Measurements from ENCODE around the gene ARHGDIG.

The ARHGDIG gene

DNA sequence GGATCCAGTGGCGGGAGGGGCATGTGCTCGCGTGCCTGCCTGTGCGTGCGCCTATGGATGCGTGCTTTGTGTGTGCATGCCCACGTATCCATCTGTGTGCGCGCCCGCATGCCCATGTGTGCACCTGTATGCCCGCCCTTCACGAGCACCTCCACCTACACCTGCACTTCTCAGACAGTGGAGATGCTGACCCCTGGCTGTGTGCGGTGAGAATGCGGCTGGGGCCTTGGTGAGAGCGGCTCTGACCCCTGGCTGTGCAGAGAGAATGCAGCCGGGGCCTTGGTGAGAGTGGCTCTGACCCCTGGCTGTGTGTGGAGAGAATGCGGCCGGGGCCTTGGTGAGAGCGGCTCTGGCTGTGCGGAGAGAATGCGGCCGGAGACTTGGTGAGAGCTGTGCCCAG, 38.2 kb downstream of the ARHGDIG start:
- no peak for TF ChIP-seq CREB1 (IDR thresholded peaks at IDR 0.05; ENCODE audit: low read depth)
- TF ChIP-seq RAD21 (IDR thresholded peaks at IDR 0.05; ENCODE audit: low read depth), result peak; percentile 32; the same call in 1 of the 2 replicates

DNA sequence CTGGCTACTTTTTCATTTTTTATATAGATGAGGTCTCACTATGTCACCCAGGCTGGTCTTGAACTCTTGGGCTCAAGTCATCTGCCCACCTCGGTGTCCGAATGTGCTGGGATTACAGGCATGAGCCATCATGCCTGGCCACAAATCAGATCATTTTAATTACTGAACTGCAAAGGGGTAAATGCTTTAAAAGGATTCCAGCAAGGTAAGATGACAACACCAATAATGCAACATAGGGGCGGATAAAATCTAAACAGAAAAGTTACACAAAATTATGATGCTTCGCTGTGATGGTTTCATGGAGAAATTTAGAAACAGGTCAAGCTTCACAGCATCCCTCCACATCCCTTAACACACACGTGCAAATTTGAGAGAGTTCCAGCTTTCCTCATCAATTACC, 39.8 kb downstream of the ARHGDIG start:
- TF ChIP-seq TAF1 (IDR thresholded peaks at IDR 0.05; ENCODE audit: low read depth) (no peak), EP300 (IDR thresholded peaks at IDR 0.05; ENCODE audit: borderline replicate concordance) (no peak), CREB1 (IDR thresholded peaks at IDR 0.05; ENCODE audit: low read depth) (no peak), TEAD4 (IDR thresholded peaks at IDR 0.05) (no peak), TCF12 (IDR thresholded peaks at IDR 0.05; ENCODE audit: low read depth) (no peak), NFIC (IDR thresholded peaks at IDR 0.05) (no peak), ZBTB7A (IDR thresholded peaks at IDR 0.05; ENCODE audit: low read depth) (no peak), FOXM1 (IDR thresholded peaks at IDR 0.05; ENCODE audit: borderline replicate concordance, low read depth) (no peak), CEBPB (IDR thresholded peaks at IDR 0.05) (no peak)
- TF ChIP-seq, protein P1, sequence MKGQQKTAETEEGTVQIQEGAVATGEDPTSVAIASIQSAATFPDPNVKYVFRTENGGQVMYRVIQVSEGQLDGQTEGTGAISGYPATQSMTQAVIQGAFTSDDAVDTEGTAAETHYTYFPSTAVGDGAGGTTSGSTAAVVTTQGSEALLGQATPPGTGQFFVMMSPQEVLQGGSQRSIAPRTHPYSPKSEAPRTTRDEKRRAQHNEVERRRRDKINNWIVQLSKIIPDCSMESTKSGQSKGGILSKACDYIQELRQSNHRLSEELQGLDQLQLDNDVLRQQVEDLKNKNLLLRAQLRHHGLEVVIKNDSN (IDR thresholded peaks at IDR 0.05), result no peak
- TF ChIP-seq, protein P2, sequence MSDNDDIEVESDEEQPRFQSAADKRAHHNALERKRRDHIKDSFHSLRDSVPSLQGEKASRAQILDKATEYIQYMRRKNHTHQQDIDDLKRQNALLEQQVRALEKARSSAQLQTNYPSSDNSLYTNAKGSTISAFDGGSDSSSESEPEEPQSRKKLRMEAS (IDR thresholded peaks at IDR 0.05), result no peak

DNA sequence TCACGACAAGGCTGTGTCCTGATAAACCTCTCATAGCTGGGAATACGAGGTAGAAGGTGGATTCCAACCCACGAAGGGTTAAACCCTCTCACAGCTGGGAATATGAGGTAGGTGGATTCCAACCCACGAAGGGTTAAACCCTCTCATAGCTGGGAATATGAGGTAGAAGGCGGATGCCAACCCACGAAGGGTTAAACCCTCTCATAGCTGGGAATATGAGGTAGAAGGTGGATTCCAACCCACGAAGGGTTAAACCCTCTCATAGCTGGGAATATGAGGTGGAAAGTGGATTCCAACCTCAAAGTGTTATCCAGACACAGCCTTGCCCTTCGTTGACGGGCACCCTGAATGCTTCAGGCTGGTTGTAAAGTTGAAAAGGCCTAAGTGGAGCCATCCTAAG, 41.1 kb downstream of the ARHGDIG start:
- TF ChIP-seq RAD21 (IDR thresholded peaks at IDR 0.05; ENCODE audit: low read depth), result no peak
- TF ChIP-seq, protein P3, sequence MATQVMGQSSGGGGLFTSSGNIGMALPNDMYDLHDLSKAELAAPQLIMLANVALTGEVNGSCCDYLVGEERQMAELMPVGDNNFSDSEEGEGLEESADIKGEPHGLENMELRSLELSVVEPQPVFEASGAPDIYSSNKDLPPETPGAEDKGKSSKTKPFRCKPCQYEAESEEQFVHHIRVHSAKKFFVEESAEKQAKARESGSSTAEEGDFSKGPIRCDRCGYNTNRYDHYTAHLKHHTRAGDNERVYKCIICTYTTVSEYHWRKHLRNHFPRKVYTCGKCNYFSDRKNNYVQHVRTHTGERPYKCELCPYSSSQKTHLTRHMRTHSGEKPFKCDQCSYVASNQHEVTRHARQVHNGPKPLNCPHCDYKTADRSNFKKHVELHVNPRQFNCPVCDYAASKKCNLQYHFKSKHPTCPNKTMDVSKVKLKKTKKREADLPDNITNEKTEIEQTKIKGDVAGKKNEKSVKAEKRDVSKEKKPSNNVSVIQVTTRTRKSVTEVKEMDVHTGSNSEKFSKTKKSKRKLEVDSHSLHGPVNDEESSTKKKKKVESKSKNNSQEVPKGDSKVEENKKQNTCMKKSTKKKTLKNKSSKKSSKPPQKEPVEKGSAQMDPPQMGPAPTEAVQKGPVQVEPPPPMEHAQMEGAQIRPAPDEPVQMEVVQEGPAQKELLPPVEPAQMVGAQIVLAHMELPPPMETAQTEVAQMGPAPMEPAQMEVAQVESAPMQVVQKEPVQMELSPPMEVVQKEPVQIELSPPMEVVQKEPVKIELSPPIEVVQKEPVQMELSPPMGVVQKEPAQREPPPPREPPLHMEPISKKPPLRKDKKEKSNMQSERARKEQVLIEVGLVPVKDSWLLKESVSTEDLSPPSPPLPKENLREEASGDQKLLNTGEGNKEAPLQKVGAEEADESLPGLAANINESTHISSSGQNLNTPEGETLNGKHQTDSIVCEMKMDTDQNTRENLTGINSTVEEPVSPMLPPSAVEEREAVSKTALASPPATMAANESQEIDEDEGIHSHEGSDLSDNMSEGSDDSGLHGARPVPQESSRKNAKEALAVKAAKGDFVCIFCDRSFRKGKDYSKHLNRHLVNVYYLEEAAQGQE (IDR thresholded peaks at IDR 0.05; ENCODE audit: low read depth), result no peak
- no peak for TF ChIP-seq TEAD4 (IDR thresholded peaks at IDR 0.05)
- no peak for TF ChIP-seq FOXM1 (IDR thresholded peaks at IDR 0.05; ENCODE audit: borderline replicate concordance, low read depth)
- no peak for TF ChIP-seq YY1 (IDR thresholded peaks at IDR 0.05; ENCODE audit: low read depth)
- no peak for TF ChIP-seq TCF12 (IDR thresholded peaks at IDR 0.05; ENCODE audit: low read depth)
- TF ChIP-seq EP300 (IDR thresholded peaks at IDR 0.05; ENCODE audit: borderline replicate concordance), result no peak
- TF ChIP-seq NFIC (IDR thresholded peaks at IDR 0.05), result no peak
- TF ChIP-seq CEBPB (IDR thresholded peaks at IDR 0.05), result no peak

DNA sequence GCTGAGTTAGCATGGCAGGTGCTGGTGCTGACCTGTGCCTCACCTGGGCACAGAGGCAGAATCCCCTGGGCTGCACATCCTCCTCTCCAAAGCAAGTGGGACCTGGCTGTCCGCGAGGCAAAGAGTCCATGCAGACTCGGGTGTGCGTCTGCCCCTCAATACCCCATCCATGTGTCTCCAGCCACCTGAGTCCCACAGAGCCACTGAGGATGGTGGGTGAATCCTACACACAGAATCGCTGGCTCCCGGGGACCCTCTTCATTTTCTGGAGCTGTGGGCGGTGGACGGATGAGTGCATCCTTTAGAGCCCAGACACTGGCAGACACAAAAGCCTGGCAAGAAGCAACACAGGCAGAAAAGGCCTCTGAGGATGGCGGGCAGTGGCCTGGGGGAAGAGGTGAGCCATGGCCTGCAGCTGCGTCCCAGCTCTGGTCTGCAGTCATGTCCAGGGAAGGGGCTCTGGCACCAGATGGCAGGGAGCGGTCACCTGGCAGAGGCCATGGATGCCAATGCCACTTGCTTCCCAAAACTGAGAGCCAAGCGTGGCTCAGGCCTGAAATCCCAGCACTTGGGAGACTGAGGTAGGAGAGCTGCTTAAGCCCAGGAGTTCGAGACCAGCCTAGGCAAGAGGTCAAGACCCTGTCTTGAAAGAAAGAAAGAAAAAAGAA, 42.2 kb downstream of the ARHGDIG start:
- TF ChIP-seq TAF1 (IDR thresholded peaks at IDR 0.05; ENCODE audit: low read depth) (no peak), FOXM1 (IDR thresholded peaks at IDR 0.05; ENCODE audit: borderline replicate concordance, low read depth) (no peak), CREB1 (IDR thresholded peaks at IDR 0.05; ENCODE audit: low read depth) (no peak), EGR1 (IDR thresholded peaks at IDR 0.05) (no peak), TCF12 (IDR thresholded peaks at IDR 0.05; ENCODE audit: low read depth) (no peak), NFIC (IDR thresholded peaks at IDR 0.05) (no peak), EP300 (IDR thresholded peaks at IDR 0.05; ENCODE audit: borderline replicate concordance) (no peak), CEBPB (IDR thresholded peaks at IDR 0.05) (no peak), YY1 (IDR thresholded peaks at IDR 0.05; ENCODE audit: low read depth) (no peak), RAD21 (IDR thresholded peaks at IDR 0.05; ENCODE audit: low read depth) (no peak), ZBTB7A (IDR thresholded peaks at IDR 0.05; ENCODE audit: low read depth) (no peak), TEAD4 (IDR thresholded peaks at IDR 0.05) (no peak)
- TF ChIP-seq, protein P3 (IDR thresholded peaks at IDR 0.05; ENCODE audit: low read depth), result no peak
- TF ChIP-seq, protein P2 (IDR thresholded peaks at IDR 0.05), result no peak
- TF ChIP-seq, protein P1 (IDR thresholded peaks at IDR 0.05), result no peak

DNA sequence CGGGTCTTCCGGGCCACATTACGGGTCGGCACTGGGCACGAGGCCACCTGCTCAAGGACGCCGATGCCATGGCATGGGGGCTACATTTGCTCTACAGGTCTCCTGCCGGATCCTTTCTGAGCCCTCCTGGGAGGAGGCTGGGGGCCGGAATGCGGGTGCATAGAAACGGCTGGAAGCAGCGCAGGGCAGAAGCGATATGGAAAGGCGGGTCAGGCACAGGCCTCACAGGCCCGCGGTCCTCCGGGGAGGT, 43.7 kb downstream of the ARHGDIG start:
- no peak for TF ChIP-seq EGR1 (IDR thresholded peaks at IDR 0.05)
- no peak for TF ChIP-seq TAF1 (IDR thresholded peaks at IDR 0.05; ENCODE audit: low read depth)
- TF ChIP-seq ZBTB7A (IDR thresholded peaks at IDR 0.05; ENCODE audit: low read depth), result no peak
- TF ChIP-seq RAD21 (IDR thresholded peaks at IDR 0.05; ENCODE audit: low read depth), result no peak
- no peak for TF ChIP-seq CEBPB (IDR thresholded peaks at IDR 0.05)
- TF ChIP-seq, protein P1 (IDR thresholded peaks at IDR 0.05), result no peak
- TF ChIP-seq NFIC (IDR thresholded peaks at IDR 0.05), result no peak
- TF ChIP-seq TEAD4 (IDR thresholded peaks at IDR 0.05), result no peak
- no peak for TF ChIP-seq FOXM1 (IDR thresholded peaks at IDR 0.05; ENCODE audit: borderline replicate concordance, low read depth)
- no peak for TF ChIP-seq YY1 (IDR thresholded peaks at IDR 0.05; ENCODE audit: low read depth)
- no peak for TF ChIP-seq EP300 (IDR thresholded peaks at IDR 0.05; ENCODE audit: borderline replicate concordance)
- no peak for TF ChIP-seq CREB1 (IDR thresholded peaks at IDR 0.05; ENCODE audit: low read depth)
- TF ChIP-seq, protein P3 (IDR thresholded peaks at IDR 0.05; ENCODE audit: low read depth), result no peak
- TF ChIP-seq, protein P2 (IDR thresholded peaks at IDR 0.05), result no peak
- TF ChIP-seq TCF12 (IDR thresholded peaks at IDR 0.05; ENCODE audit: low read depth), result no peak
